HEK293 (cell line): ENCODE data around the gene SLC8A3.

ENCODE experiments used
- CTCF ChIA-PET: fragments of 350-600 bp; formaldehyde crosslinking; extraction: SDS; loops from one replicate; lab custom pipeline; 2021; ENCODE audit warnings: antibody characterized with exemption; lab: Yijun Ruan, JAX
- POLR2A ChIA-PET: fragments of 300-600 bp; formaldehyde crosslinking; extraction: SDS; loops from one replicate; lab custom pipeline; 2020; ENCODE audit warnings: antibody characterized with exemption, inconsistent platforms; lab: Yijun Ruan, JAX
- H3K27ac ChIP-seq: fragments of 200-500 bp; sonication (Bioruptor generic); 2 replicates; pipeline ENCODE4 v1.5.1; 2014; ENCODE audit warnings: low read depth, low read length, control low read depth, inconsistent platforms; ENCODE audit errors: extremely low read depth
- H3K36me3 ChIP-seq, 2 experiments: fragments of 200-500 bp in 1 of 2; sonication (Bioruptor generic) in 1 of 2; 1 replicate in 1 of 2; 2 replicates in 1 of 2; pipeline ENCODE4 v1.5.1; 2014 to 2017; ENCODE audit warnings: inconsistent platforms in 2 of 2, low read length in 2 of 2; ENCODE audit not compliant: control insufficient read depth in 2 of 2, insufficient read depth in 1 of 2
- H3K4me1 ChIP-seq: fragments of 200-500 bp; sonication (Bioruptor generic); 2 replicates; pipeline ENCODE4 v1.5.1; 2014; ENCODE audit warnings: mild to moderate bottlenecking, low read length, inconsistent platforms; ENCODE audit not compliant: control insufficient read depth, insufficient read depth
- H3K4me3 ChIP-seq: 2 replicates; pipeline ENCODE4 v1.5.1; 2011; ENCODE audit warnings: low read depth, mild to moderate bottlenecking, control low read depth, low read length, moderate library complexity
- H3K9me3 ChIP-seq: fragments of 200-500 bp; sonication (Bioruptor generic); 2 replicates; pipeline ENCODE4 v1.5.1; 2014; ENCODE audit warnings: low read depth, low read length, inconsistent platforms; ENCODE audit not compliant: control insufficient read depth, insufficient read depth
- HOXD13 ChIP-seq: sonication (generic); formaldehyde crosslinking; IDR thresholded peaks from 2 replicates; pipeline ENCODE4 v1.8.0; 2022; ENCODE audit warnings: missing genetic modification reagents, borderline replicate concordance
- PRDM10 ChIP-seq: fragments of 450-650 bp; formaldehyde crosslinking; IDR thresholded peaks from 2 replicates; pipeline ENCODE4 v1.5.1; 2016; ENCODE audit warnings: missing biosample characterization, missing genetic modification characterization
- PRDM2 ChIP-seq: fragments of 450-650 bp; formaldehyde crosslinking; IDR thresholded peaks from 2 replicates; pipeline ENCODE4 v1.5.1; 2016; ENCODE audit warnings: missing biosample characterization, missing genetic modification characterization, borderline replicate concordance
- SCRT1 ChIP-seq: fragments of 450-650 bp; formaldehyde crosslinking; IDR thresholded peaks from 2 replicates; pipeline ENCODE4 v1.5.1; 2016; ENCODE audit warnings: missing biosample characterization, missing genetic modification characterization, borderline replicate concordance
- SETDB1 ChIP-seq: IDR thresholded peaks from one replicate; pipeline ENCODE4 v1.6.1; 2017; ENCODE audit warnings: mild to moderate bottlenecking, low read length, moderate library complexity, mixed read lengths; ENCODE audit not compliant: insufficient read length
- ZBTB7A ChIP-seq: fragments of 450-650 bp; formaldehyde crosslinking; IDR thresholded peaks from 2 replicates; pipeline ENCODE4 v1.5.1; 2016; ENCODE audit warnings: low read depth, missing biosample characterization, missing genetic modification characterization
- ZNF112 ChIP-seq: fragments of 450-650 bp; formaldehyde crosslinking; IDR thresholded peaks from 2 replicates; pipeline ENCODE4 v1.5.0; 2017; ENCODE audit warnings: missing biosample characterization, missing genetic modification characterization
- ZNF221 ChIP-seq: fragments of 450-650 bp; formaldehyde crosslinking; IDR thresholded peaks from 2 replicates; pipeline ENCODE4 v1.5.1; 2017; ENCODE audit warnings: missing biosample characterization, missing genetic modification characterization, borderline replicate concordance
- ZNF391 ChIP-seq: fragments of 450-650 bp; formaldehyde crosslinking; IDR thresholded peaks from 2 replicates; pipeline ENCODE4 v1.5.1; 2016; ENCODE audit warnings: low read depth, missing biosample characterization, missing genetic modification characterization, borderline replicate concordance
- ZNF510 ChIP-seq: fragments of 450-650 bp; formaldehyde crosslinking; IDR thresholded peaks from 2 replicates; pipeline ENCODE4 v1.5.1; 2018; ENCODE audit warnings: mild to moderate bottlenecking, missing genetic modification characterization, missing biosample characterization; ENCODE audit not compliant: insufficient replicate concordance
- ZNF518A ChIP-seq: fragments of 450-650 bp; formaldehyde crosslinking; conservative IDR thresholded peaks from 2 replicates; pipeline ENCODE4 v1.5.1; 2016; ENCODE audit warnings: low read depth, missing biosample characterization, missing genetic modification characterization
- ZNF555 ChIP-seq: fragments of 450-650 bp; formaldehyde crosslinking; conservative IDR thresholded peaks from 2 replicates; pipeline ENCODE4 v1.5.1; 2017; ENCODE audit warnings: missing biosample characterization, mild to moderate bottlenecking, missing genetic modification characterization, inconsistent platforms
- ZNF623 ChIP-seq: fragments of 450-650 bp; formaldehyde crosslinking; IDR thresholded peaks from 2 replicates; pipeline ENCODE4 v1.5.1; 2016; ENCODE audit warnings: missing biosample characterization, missing genetic modification characterization
- ZNF660 ChIP-seq: fragments of 450-650 bp; IDR thresholded peaks from 2 replicates; pipeline ENCODE4 v1.5.1; 2018; ENCODE audit warnings: missing biosample characterization, mild to moderate bottlenecking, missing genetic modification characterization

SLC8A3 gene

GRCh38 chr14:70203686-70204085 lies 14.9 kb upstream of the SLC8A3 start (continued):
- no peak for TF ChIP-seq SETDB1
- TF ChIP-seq, all 188 proteins: peak for 0

GRCh38 chr14:70201994-70202393 lies 13.2 kb upstream of the SLC8A3 start:
- Histone ChIP-seq H3K4me1 (no peaks in the 10 kb centered on the region), H3K27ac (no peak overlapping the region), H3K4me3 (no peak overlapping the region), H3K9me3 (no peaks in the 10 kb centered on the region), H3K36me3 (no peaks in the 10 kb centered on the region)
- CTCF ChIA-PET: interaction anchor here (0.6 kb wide), 1 partner anchor 269 kb away, joined by 3 read pairs; no protein-coding TSS in a partner anchor
- POLR2A ChIA-PET: no interaction called here
- TF ChIP-seq PRDM2 (tag by site-specific recombination) (no peak), ZNF623 (tag by site-specific recombination) (no peak), ZNF518A (no peak), PRDM10 (tag by site-specific recombination) (no peak), SCRT1 (tag by site-specific recombination) (no peak), HOXD13 (CRISPR knock-in tag) (no peak), ZNF660 (tag by site-specific recombination) (no peak), ZNF391 (no peak), ZNF555 (tag by site-specific recombination) (no peak), ZBTB7A (no peak), ZNF112 (tag by site-specific recombination) (no peak), ZNF510 (tag by site-specific recombination) (no peak), ZNF221 (tag by site-specific recombination) (no peak)
